DOHH2 (cell line): Measurements from ENCODE around the gene IRAK3.

ENCODE experiments used
- H3F3A ChIP-seq: fragments of 200-600 bp; sonication (generic), shearing (Covaris generic); 2 replicates; pipeline ENCODE4 v1.6.0; 2016; ENCODE audit warnings: antibody characterized with exemption, mild to moderate bottlenecking; ENCODE audit not compliant: control insufficient read depth, insufficient read depth
- H3K27ac ChIP-seq: fragments of 200-600 bp; sonication (generic); 2 replicates; pipeline ENCODE4 v1.5.1; 2014; ENCODE audit warnings: low read depth, mild to moderate bottlenecking, low read length, moderate library complexity
- H3K27me3 ChIP-seq: fragments of 200-600 bp; sonication (generic); 2 replicates; pipeline ENCODE4 v1.6.1; 2014; ENCODE audit warnings: mild to moderate bottlenecking, low read length, mixed read lengths; ENCODE audit not compliant: control insufficient read depth
- H3K36me3 ChIP-seq: fragments of 200-600 bp; sonication (generic); 2 replicates; pipeline ENCODE4 v1.6.1; 2014; ENCODE audit warnings: mild to moderate bottlenecking, low read length, moderate library complexity, mixed read lengths; ENCODE audit not compliant: control insufficient read depth
- H3K4me1 ChIP-seq: fragments of 200-600 bp; sonication (generic); 2 replicates; pipeline ENCODE4 v1.6.1; 2014; ENCODE audit warnings: mild to moderate bottlenecking, low read length, mixed read lengths; ENCODE audit not compliant: control insufficient read depth
- H3K4me2 ChIP-seq: fragments of 200-600 bp; sonication (generic); 2 replicates; pipeline ENCODE4 v1.6.0; 2014; ENCODE audit warnings: mild to moderate bottlenecking, low read length, moderate library complexity
- H3K4me3 ChIP-seq: fragments of 200-600 bp; sonication (generic); 2 replicates; pipeline ENCODE4 v1.5.1; 2014; ENCODE audit warnings: mild to moderate bottlenecking, low read length, mixed read lengths
- H3K79me2 ChIP-seq: fragments of 200-600 bp; sonication (generic); 2 replicates; pipeline ENCODE4 v1.6.1; 2014; ENCODE audit warnings: mild to moderate bottlenecking, low read length, mixed read lengths; ENCODE audit not compliant: control insufficient read depth
- H3K9me2 ChIP-seq: fragments of 200-600 bp; sonication (generic); replicated peaks from 2 replicates; pipeline ENCODE4 v1.6.1; 2014; ENCODE audit warnings: mild to moderate bottlenecking, low read length, mixed read lengths; ENCODE audit not compliant: control insufficient read depth
- H3K9me3 ChIP-seq: fragments of 200-600 bp; sonication (generic); 2 replicates; pipeline ENCODE4 v1.6.1; 2014; ENCODE audit warnings: antibody characterized with exemption, low read length, mixed read lengths; ENCODE audit not compliant: control insufficient read depth, insufficient read depth
- H4K20me1 ChIP-seq: fragments of 200-600 bp; sonication (generic); 2 replicates; pipeline ENCODE4 v1.6.0; 2014; ENCODE audit warnings: low read depth, mild to moderate bottlenecking, antibody characterized with exemption, low read length, moderate library complexity; ENCODE audit not compliant: control insufficient read depth, insufficient read depth
- CTCF ChIP-seq: fragments of 200-600 bp; sonication (generic); IDR thresholded peaks from one replicate; pipeline ENCODE4 v1.5.1; 2014; ENCODE audit warnings: antibody characterized with exemption, mild to moderate bottlenecking, low read depth, low read length; ENCODE audit not compliant: poor library complexity, severe bottlenecking
- EZH2phosphoT487 ChIP-seq: fragments of 200-600 bp; sonication (generic); IDR thresholded peaks from 2 replicates; pipeline ENCODE4 v1.6.1; 2017; ENCODE audit warnings: borderline replicate concordance, mild to moderate bottlenecking, antibody characterized with exemption, low read length, moderate library complexity, mixed read lengths

Gene IRAK3

GRCh38 chr12:66195242-66195641 is 6.2 kb downstream of the IRAK3 start:
- Histone ChIP-seq H3K79me2 (no peaks in the 10 kb centered on the region), H3K36me3 (no peaks in the 10 kb centered on the region), H3K9me3 (peaks cover 8% of the 10 kb centered on the region; the same call in 1 of the 2 replicates), H3F3A (no peaks in the 10 kb centered on the region), H3K27me3 (no peaks in the 10 kb centered on the region), H3K4me1 (peaks cover 16% of the 10 kb centered on the region), H3K9me2 (no peaks in the 10 kb centered on the region), H3K4me3 (no peak overlapping the region), H3K4me2 (no peak overlapping the region), H4K20me1 (no peaks in the 10 kb centered on the region), H3K27ac (no peak overlapping the region)
- TF ChIP-seq CTCF (no peak), EZH2phosphoT487 (no peak)

GRCh38 chr12:66196806-66197205 is 7.8 kb downstream of the IRAK3 start:
- no peak overlapping the region for H3K27ac ChIP-seq
- no peaks in the 10 kb centered on the region for H3K27me3 ChIP-seq
- H3K36me3 ChIP-seq: no peaks in the 10 kb centered on the region
- peak overlapping the region; percentile 42 for H3K4me3 ChIP-seq
- no peaks in the 10 kb centered on the region for H3F3A ChIP-seq
- peaks cover 16% of the 10 kb centered on the region for H3K4me1 ChIP-seq
- no peak for TF ChIP-seq CTCF
- no peak for TF ChIP-seq EZH2phosphoT487
- H3K9me2 ChIP-seq: no peaks in the 10 kb centered on the region
- H3K79me2 ChIP-seq: no peaks in the 10 kb centered on the region
- H4K20me1 ChIP-seq: no peaks in the 10 kb centered on the region
- H3K4me2 ChIP-seq: peak overlapping the region; percentile 53
- peaks cover 12% of the 10 kb centered on the region; the same call in 1 of the 2 replicates for H3K9me3 ChIP-seq

- H3K4me1 ChIP-seq: peaks cover 16% of the 10 kb centered on the region
- H3K36me3 ChIP-seq: no peaks in the 10 kb centered on the region
- TF ChIP-seq CTCF (no peak), EZH2phosphoT487 (no peak)
- H3K9me3 ChIP-seq: peaks cover 12% of the 10 kb centered on the region; the same call in 1 of the 2 replicates
- no peaks in the 10 kb centered on the region for H4K20me1 ChIP-seq
- no peak overlapping the region for H3K4me3 ChIP-seq
- no peaks in the 10 kb centered on the region for H3F3A ChIP-seq
- no peaks in the 10 kb centered on the region for H3K9me2 ChIP-seq
- peak overlapping the region; percentile 53; the same call in 1 of the 2 replicates for H3K4me2 ChIP-seq
- H3K27ac ChIP-seq: no peak overlapping the region
- H3K27me3 ChIP-seq: no peaks in the 10 kb centered on the region
- H3K79me2 ChIP-seq: no peaks in the 10 kb centered on the region
Observed at GRCh38 chr12:66197495-66197921, 8.5 kb downstream of the IRAK3 start.

GRCh38 chr12:66199141-66199540 is 10.1 kb downstream of the IRAK3 start:
- no peak overlapping the region for H3K4me3 ChIP-seq
- no peaks in the 10 kb centered on the region for H3K9me2 ChIP-seq
- H3K9me3 ChIP-seq: peaks cover 12% of the 10 kb centered on the region; the same call in 1 of the 2 replicates
- H3F3A ChIP-seq: no peaks in the 10 kb centered on the region
- no peaks in the 10 kb centered on the region for H3K79me2 ChIP-seq
- H3K27me3 ChIP-seq: no peaks in the 10 kb centered on the region
- TF ChIP-seq EZH2phosphoT487: no peak
- TF ChIP-seq CTCF: no peak
- H4K20me1 ChIP-seq: no peaks in the 10 kb centered on the region
- H3K4me1 ChIP-seq: peaks cover 16% of the 10 kb centered on the region
- no peaks in the 10 kb centered on the region for H3K36me3 ChIP-seq
- H3K4me2 ChIP-seq: no peak overlapping the region
- no peak overlapping the region for H3K27ac ChIP-seq
